GM12878 (cell line): ENCODE results near the gene OLFM1. TPM values are rescaled to one million over a fixed set of nuclear protein-coding genes. Genes with fewer than 3 reads are reported as not detected.

Experiments
- IRF4 ChIP-seq: IDR thresholded peaks from 2 replicates; pipeline ENCODE4 v1.6.1; 2011; ENCODE audit warnings: low read depth, low read length
- JUNB ChIP-seq: IDR thresholded peaks from 2 replicates; pipeline ENCODE4 v1.6.1; 2016; ENCODE audit warnings: antibody characterized with exemption, mild to moderate bottlenecking
- MTA2 ChIP-seq: fragments of 450-650 bp; IDR thresholded peaks from 2 replicates; pipeline ENCODE4 v1.6.1; 2016; ENCODE audit warnings: low read depth, mild to moderate bottlenecking, moderate library complexity
- NR2F1 ChIP-seq: fragments of 450-650 bp; conservative IDR thresholded peaks from 2 replicates; pipeline ENCODE4 v1.6.1; 2017; ENCODE audit warnings: mild to moderate bottlenecking
- NRF1 ChIP-seq: conservative IDR thresholded peaks from 2 replicates; pipeline ENCODE4 v1.6.1; 2011; ENCODE audit warnings: mild to moderate bottlenecking, low read depth, low read length, improper control_type of control experiment
- POLR2AphosphoS5 ChIP-seq: IDR thresholded peaks from 2 replicates; pipeline ENCODE4 v1.6.1; 2011; ENCODE audit warnings: mild to moderate bottlenecking, low read length, inconsistent platforms
- TARDBP ChIP-seq: IDR thresholded peaks from 2 replicates; pipeline ENCODE4 v1.6.1; 2016; ENCODE audit warnings: borderline replicate concordance
- TCF12 ChIP-seq: IDR thresholded peaks from 2 replicates; pipeline ENCODE4 v1.6.1; 2011; ENCODE audit warnings: low read depth, mild to moderate bottlenecking, low read length
- ZBED1 ChIP-seq: IDR thresholded peaks from 2 replicates; pipeline ENCODE4 v1.6.1; 2016; ENCODE audit warnings: borderline replicate concordance
- ZNF274 ChIP-seq: IDR thresholded peaks from one replicate; pipeline ENCODE4 v1.8.0; 2011; ENCODE audit not compliant: insufficient read length, insufficient read depth
- ZNF622 ChIP-seq: fragments of 450-650 bp; IDR thresholded peaks from 2 replicates; pipeline ENCODE4 v1.6.1; 2017; ENCODE audit warnings: mild to moderate bottlenecking, inconsistent platforms
- polyA plus RNA-seq, 11 experiments: library from polyadenylated mRNA; depleted of rRNA in 4 of 11; unstranded in 6 of 11; stranded (reverse) in 5 of 11; fragments of >200 nt; fragmentation: Nextera tagmentation in 4 of 11; fragmentation: Illumina TruSeq in 1 of 11; extraction: Ambion mirVana in 4 of 11; extraction: Trizol in 1 of 11; gene quantifications; 1 replicate in 1 of 11; 2 replicates in 10 of 11; pipeline versions ENCODE4 v1.2.1 to v1.2.3, GENCODE V29; 2011 to 2016; ENCODE audit warnings: inconsistent platforms in 2 of 11, missing spikeins in 2 of 11, low read depth in 1 of 11
- total RNA-seq, 4 experiments: library from RNA; depleted of rRNA in 3 of 4; stranded (reverse); fragments of >200 nt in 3 of 4; fragmentation: Illumina TruSeq in 1 of 4; extraction: Trizol in 1 of 4; gene quantifications; 2 replicates each; pipeline versions ENCODE4 v1.2.1 to v1.2.3, GENCODE V29; 2013 to 2021
- TF ChIP-seq, protein P1 (sequence below): IDR thresholded peaks from 2 replicates; pipeline ENCODE4 v1.6.1; 2012; ENCODE audit warnings: mild to moderate bottlenecking, low read depth, low read length
- TF ChIP-seq, protein P2 (sequence below): IDR thresholded peaks from 2 replicates; pipeline ENCODE4 v1.6.1; 2011; ENCODE audit warnings: low read depth, low read length, improper control_type of control experiment, borderline replicate concordance

The OLFM1 gene
- total and polyA plus RNA-seq, 10 of the 15 experiments (the other 5 are each of a cell fraction or from before 2014, with no cell fraction given), result not detected

DNA sequence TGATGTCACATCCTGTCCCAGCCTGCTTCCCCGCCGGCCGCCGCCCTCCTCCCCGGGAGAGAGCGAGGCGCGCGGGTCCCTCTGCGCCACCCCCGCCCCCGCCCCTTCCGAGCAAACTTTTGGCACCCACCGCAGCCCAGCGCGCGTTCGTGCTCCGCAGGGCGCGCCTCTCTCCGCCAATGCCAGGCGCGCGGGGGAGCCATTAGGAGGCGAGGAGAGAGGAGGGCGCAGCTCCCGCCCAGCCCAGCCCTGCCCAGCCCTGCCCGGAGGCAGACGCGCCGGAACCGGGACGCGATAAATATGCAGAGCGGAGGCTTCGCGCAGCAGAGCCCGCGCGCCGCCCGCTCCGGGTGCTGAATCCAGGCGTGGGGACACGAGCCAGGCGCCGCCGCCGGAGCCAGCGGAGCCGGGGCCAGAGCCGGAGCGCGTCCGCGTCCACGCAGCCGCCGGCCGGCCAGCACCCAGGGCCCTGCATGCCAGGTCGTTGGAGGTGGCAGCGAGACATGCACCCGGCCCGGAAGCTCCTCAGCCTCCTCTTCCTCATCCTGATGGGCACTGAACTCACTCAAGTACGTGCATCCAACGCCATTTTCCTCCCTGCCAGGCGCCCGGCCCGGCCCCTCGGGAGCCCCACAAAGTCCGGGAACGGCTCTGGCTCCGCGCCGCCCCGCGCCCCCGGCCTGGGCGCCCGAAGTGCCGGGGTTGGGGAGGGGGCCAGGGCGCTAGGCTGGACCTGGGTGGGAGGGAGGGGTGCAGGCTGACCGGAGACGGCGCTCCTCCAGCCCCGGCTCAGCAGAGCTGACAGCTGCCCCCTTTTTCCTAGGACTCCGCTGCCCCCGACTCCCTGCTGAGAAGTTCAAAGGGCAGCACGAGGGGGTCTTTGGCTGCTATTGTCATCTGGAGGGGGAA lies 12.0 kb upstream of the OLFM1 start (continued):
- TF ChIP-seq, protein P1, sequence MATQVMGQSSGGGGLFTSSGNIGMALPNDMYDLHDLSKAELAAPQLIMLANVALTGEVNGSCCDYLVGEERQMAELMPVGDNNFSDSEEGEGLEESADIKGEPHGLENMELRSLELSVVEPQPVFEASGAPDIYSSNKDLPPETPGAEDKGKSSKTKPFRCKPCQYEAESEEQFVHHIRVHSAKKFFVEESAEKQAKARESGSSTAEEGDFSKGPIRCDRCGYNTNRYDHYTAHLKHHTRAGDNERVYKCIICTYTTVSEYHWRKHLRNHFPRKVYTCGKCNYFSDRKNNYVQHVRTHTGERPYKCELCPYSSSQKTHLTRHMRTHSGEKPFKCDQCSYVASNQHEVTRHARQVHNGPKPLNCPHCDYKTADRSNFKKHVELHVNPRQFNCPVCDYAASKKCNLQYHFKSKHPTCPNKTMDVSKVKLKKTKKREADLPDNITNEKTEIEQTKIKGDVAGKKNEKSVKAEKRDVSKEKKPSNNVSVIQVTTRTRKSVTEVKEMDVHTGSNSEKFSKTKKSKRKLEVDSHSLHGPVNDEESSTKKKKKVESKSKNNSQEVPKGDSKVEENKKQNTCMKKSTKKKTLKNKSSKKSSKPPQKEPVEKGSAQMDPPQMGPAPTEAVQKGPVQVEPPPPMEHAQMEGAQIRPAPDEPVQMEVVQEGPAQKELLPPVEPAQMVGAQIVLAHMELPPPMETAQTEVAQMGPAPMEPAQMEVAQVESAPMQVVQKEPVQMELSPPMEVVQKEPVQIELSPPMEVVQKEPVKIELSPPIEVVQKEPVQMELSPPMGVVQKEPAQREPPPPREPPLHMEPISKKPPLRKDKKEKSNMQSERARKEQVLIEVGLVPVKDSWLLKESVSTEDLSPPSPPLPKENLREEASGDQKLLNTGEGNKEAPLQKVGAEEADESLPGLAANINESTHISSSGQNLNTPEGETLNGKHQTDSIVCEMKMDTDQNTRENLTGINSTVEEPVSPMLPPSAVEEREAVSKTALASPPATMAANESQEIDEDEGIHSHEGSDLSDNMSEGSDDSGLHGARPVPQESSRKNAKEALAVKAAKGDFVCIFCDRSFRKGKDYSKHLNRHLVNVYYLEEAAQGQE, result no peak
- TF ChIP-seq TCF12, result no peak
- TF ChIP-seq, protein P2, sequence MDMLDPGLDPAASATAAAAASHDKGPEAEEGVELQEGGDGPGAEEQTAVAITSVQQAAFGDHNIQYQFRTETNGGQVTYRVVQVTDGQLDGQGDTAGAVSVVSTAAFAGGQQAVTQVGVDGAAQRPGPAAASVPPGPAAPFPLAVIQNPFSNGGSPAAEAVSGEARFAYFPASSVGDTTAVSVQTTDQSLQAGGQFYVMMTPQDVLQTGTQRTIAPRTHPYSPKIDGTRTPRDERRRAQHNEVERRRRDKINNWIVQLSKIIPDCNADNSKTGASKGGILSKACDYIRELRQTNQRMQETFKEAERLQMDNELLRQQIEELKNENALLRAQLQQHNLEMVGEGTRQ, result no peak
- TF ChIP-seq NRF1, result no peak
- TF ChIP-seq TARDBP, result no peak
- no peak for TF ChIP-seq JUNB
- no peak for TF ChIP-seq POLR2AphosphoS5
- no peak for TF ChIP-seq IRF4
- no peak for TF ChIP-seq ZNF274
- no peak for TF ChIP-seq ZNF622
- TF ChIP-seq NR2F1, result no peak
- no peak for TF ChIP-seq MTA2
- TF ChIP-seq ZBED1, result no peak
